Activated CD8-positive, alpha-beta memory T cell treated with anti-CD3 and anti-CD28 coated beads, Interleukin-2, amount 50 U/mL, for 1 hour (primary cell): ENCODE results near the gene SERTM2.
"Not testable (repeated sequence)": the region's sequence is repeated elsewhere in the genome, so short reads cannot be mapped to it uniquely, and the experiment has no call there.

Source experiments
- DNase-seq: peaks from one replicate; pipeline ENCODE4 v3.0.0-alpha.2; 2020; ENCODE audit errors: extremely low read depth

Gene SERTM2

DNA sequence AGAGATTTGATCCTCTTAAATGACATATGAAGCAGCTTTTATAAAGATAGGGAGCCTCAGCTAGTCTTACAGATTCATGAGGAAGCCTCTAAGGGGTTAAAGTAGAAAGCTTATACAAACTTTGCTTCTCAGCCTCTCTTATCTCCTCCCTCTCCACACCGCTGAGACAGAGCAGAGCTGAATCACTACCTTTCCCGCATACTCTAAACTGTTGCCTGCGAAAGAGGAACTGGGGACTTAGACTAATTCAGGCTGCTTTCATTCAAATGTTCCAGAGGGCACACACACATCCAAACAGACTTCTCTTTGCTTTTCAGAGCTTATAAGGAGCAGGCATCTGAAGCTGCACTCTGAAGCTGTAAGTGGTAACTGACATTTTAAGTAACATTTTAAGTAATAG is at the start of gene SERTM2:
Gene SERTM2, plus strand, starts transcription at position 169 of the 400 bp plus-strand sequence. CDS start 7,213 bp downstream, outside the sequence.
- no peak for DNase-seq

DNA sequence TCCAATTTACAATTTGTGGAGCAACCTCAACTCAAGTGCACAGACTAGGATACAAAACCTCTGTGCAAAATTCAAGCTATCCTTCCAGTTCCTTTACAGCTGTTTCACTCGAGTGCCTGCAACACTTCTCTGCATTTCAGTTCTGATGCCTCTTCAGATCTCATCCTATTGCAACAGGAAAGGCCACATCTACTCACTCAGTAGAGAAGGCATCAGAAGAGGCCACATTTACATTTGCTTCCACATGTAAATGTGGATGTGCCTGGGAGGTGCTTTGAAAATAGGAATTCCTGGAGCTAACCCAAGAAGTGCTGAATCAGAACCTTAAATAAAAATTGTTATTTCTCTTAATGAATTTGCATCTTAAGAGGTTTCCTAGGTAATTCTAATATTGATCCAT is 45.8 kb upstream of the SERTM2 start:
- no peak for DNase-seq

GRCh38 chrX:111467896-111468295 is 43.5 kb upstream of the SERTM2 start:
- DNase-seq: no peak

GRCh38 chrX:111470681-111471403 is 40.6 kb upstream of the SERTM2 start:
- no peak for DNase-seq

DNA sequence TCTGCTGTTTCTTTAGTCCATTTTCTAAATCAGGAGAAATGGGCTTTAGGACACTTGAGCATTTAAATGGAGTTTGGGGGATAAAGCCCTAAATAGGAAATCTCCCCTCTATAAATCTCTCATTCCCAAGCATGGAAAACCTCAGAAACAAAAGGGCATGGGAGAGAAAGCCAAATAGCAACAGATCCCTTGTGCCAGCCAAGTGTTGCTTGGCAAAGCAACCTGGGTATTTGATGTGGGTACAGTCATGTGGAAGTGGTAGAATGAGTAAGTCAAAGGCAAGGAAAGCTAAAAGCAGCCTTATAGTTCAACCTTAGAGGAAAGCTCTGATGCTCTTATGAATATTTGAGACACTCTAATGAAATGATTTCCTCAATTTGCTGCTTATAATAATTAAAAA is 29.5 kb upstream of the SERTM2 start:
- no peak for DNase-seq

DNA sequence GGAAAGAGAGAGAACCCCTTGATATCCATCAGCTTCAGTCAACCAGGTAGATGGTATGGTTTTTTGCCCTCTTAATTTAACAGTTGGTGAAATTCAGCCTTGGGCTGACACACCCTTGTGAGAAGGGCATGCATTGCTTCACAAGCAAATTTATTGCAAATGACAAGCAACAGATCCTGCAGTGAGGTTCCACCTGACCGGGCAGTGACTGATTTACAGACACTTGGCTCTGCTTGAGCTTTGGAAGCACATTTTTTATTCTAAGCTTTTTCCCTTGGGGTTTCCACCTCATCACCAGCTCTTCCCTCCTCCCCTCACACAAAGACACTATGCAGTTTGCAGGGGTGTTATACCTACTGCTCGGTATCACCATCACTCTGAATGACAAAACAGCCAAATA is 28.3 kb upstream of the SERTM2 start:
- no peak for DNase-seq

DNA sequence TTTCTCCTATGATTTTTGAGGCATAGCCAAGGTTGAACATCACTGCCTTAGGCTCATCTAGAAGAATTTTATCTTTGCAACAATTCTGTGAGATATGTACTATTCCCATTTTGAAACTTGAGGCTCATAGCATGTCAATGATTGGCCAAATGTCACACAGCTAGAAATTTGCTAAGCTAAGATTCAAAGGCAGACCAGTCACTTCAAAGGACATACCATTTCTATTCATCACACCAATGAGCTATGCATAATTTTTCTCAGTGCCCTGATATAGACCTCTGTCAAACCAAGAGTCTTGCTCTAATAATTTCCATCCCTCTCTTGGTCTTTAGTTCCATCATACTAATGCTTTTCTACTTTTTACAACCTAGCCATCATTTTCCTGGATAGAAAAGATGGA is 27.6 kb upstream of the SERTM2 start:
- DNase-seq: no peak

GRCh38 chrX:111490688-111491087 is 20.8 kb upstream of the SERTM2 start:
- no peak for DNase-seq

DNA sequence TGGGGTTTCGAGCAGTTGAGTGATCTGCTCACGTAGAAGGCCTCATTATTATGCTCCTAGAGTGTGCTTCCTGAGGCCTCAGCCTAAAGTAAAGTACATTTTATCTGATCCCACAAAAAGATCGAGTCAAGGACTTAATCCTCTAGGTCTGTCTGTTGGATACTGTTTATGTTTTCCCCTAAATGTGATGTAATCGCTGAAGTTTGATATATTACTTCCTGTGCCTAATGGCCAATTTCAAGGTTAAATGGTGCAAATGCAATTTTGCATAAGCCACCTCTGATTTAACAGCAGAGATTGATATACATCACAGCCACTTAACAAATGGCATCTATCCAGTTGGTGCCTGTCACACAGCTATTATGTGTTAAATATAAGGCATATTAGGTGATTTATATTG is 19.4 kb upstream of the SERTM2 start:
- DNase-seq: no peak

DNA sequence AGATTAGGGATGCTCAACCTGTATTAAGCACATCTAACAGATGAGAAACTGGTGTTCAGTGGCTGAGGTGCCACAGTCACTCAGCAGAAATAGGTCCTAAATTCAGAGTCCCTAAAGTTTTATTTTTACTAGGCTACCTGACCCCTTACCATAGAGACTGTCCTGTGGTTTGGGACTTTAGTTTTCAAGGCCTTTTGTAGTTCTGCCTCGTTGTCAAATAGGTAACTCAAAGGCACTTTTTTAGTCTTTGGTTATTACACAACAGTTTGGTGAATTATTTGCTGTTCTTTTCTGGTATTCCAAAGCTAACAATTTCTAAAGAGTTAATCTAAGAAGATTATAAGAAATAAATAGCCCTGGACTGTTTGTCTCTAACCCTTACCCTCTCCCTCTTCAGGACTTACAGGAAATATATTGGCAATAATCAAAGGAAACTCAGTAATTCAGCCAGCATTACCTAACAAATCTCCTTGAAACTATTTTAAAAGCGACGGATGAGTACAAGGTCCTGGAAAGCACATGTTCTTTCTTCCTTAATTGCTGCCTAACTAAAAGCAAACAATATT is 12.8 kb upstream of the SERTM2 start:
- DNase-seq: no peak

DNA sequence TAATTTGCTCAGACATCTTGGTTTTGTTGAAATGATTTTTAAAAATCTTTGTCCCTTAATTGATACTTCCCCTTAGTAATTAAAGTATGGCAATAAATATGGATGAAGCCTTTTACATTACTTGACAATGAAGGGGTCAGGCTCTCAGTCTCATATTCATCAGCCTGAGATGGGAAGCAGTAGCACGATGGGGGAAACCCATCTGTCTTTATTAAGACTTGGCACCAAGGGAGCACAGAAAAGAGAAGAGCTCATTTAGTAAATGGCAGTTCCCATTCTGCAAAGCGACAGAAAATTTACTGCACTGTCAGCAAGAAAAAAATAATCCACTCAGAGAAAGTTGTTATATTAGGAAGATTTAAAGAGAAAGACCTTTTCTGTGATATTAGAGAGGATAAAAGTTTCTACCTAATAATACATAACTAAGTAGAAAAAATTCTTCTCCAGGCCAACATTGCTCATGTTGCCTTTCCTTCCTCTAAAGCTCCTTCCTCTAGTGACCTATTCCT is 7.9 kb upstream of the SERTM2 start:
- DNase-seq: no peak

- no peak for DNase-seq
Measured at GRCh38 chrX:111504941-111505340, 6.5 kb upstream of the SERTM2 start.

GRCh38 chrX:111505783-111506182 is 5.7 kb upstream of the SERTM2 start:
- DNase-seq: no peak

- DNase-seq: no peak
Measured at GRCh38 chrX:111506826-111507225, 4.6 kb upstream of the SERTM2 start.

GRCh38 chrX:111507933-111508332 is 3.5 kb upstream of the SERTM2 start:
- DNase-seq: no peak

DNA sequence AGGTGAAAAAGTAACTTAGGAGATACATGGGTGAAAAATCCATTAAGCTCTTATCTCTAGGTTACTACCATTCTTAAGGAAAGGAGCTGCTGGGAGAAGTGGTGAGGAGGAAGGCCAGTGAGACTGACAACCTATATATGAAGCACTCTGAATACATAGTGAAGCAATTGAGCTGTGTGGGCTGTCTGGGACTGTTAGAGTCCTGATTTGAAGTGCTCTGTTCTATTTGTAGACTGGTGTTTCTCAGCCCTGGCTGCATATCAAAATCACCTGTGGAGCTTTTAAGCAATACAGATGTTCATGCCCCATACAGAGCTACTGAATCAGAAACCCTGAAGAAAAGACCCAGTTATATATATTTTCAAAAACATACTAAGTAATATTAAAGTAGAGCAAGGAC is 3.9 kb downstream of the SERTM2 start:
- DNase-seq: no peak

- DNase-seq: no peak
Measured at GRCh38 chrX:111518667-111519066, 7.2 kb downstream of the SERTM2 start.

GRCh38 chrX:111519215-111519614 is 7.8 kb downstream of the SERTM2 start:
- DNase-seq: no peak

- no peak for DNase-seq
Measured at GRCh38 chrX:111520506-111520905, 9.1 kb downstream of the SERTM2 start.

DNA sequence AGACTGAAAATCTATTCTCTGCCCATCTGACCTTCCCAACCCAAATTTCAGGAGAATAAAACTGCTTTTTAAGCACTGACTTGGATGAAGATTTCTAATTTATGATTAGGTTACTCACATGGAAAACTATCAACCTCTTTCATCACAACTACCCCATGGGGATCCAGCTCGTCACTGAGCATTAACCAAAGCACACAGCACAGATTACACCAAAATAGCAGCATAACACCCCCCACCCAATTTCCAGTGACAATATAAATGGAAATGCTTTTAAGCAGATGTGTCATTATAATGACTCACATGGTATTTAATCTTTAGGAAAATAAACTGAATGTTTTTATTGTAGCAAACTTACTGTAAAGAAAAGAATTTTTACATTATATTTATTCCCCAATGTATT is 9.7 kb downstream of the SERTM2 start:
- no peak for DNase-seq

- DNase-seq: no peak
Measured at GRCh38 chrX:111543212-111543741, 31.8 kb downstream of the SERTM2 start.

GRCh38 chrX:111549235-111549634 is 37.8 kb downstream of the SERTM2 start:
- DNase-seq: not testable (repeated sequence)

GRCh38 chrX:111555406-111555958 is 44.0 kb downstream of the SERTM2 start:
- DNase-seq: no peak
